Activated T-cell treated with anti-CD3 and anti-CD28 coated beads, Interleukin-2, amount 50 U/mL, for 72 hours (primary cell): ENCODE data around the gene TBC1D24. TPM values are rescaled to one million over a fixed set of nuclear protein-coding genes. Genes with fewer than 3 reads are reported as not detected.

Experiments used
- ATAC-seq, 2 donors: fragments of 150-1000 bp; cut with Tn5 transposase; replicated peaks in 1 of 2; 2 replicates each; pipeline ENCODE4 v1.10.0; 2021; ENCODE audit warnings: moderate library complexity in 2 of 2, mild to moderate bottlenecking in 1 of 2
- DNase-seq, 2 donors: peaks; one replicate each; pipeline ENCODE4 v3.0.0; 2021 to 2022; ENCODE audit warnings: mixed read lengths in 1 of 2
- H3K27ac Mint-ChIP-seq: one replicate; pipeline ENCODE4 v1.8.0; 2022; ENCODE audit warnings: mild to moderate bottlenecking, moderate library complexity, mixed read lengths
- H3K27me3 Mint-ChIP-seq: one replicate; pipeline ENCODE4 v1.8.0; 2022; ENCODE audit warnings: low read depth, mixed read lengths
- H3K36me3 Mint-ChIP-seq, 2 donors: one replicate each; pipeline ENCODE4 v1.8.0; 2022; ENCODE audit warnings: mixed read lengths in 2 of 2, mild to moderate bottlenecking in 1 of 2; ENCODE audit not compliant: insufficient read depth in 2 of 2
- H3K4me1 Mint-ChIP-seq: one replicate; pipeline ENCODE4 v1.8.0; 2022; ENCODE audit warnings: low read depth, mixed read lengths
- H3K4me3 Mint-ChIP-seq, 2 donors: one replicate each; pipeline ENCODE4 v1.8.0; 2022; ENCODE audit warnings: mild to moderate bottlenecking in 2 of 2, mixed read lengths in 2 of 2, moderate library complexity in 2 of 2
- H3K9me3 Mint-ChIP-seq, 2 donors: one replicate each; pipeline ENCODE4 v1.8.0; 2022; ENCODE audit warnings: mixed read lengths in 2 of 2
- total RNA-seq, 2 donors: library from RNA; stranded (reverse); gene quantifications; one replicate each; pipeline ENCODE4 v1.2.3, GENCODE V29; 2022

TBC1D24 gene
- total RNA-seq, 2 donors from 2014 or later = 13.6 to 20.4 TPM

DNA sequence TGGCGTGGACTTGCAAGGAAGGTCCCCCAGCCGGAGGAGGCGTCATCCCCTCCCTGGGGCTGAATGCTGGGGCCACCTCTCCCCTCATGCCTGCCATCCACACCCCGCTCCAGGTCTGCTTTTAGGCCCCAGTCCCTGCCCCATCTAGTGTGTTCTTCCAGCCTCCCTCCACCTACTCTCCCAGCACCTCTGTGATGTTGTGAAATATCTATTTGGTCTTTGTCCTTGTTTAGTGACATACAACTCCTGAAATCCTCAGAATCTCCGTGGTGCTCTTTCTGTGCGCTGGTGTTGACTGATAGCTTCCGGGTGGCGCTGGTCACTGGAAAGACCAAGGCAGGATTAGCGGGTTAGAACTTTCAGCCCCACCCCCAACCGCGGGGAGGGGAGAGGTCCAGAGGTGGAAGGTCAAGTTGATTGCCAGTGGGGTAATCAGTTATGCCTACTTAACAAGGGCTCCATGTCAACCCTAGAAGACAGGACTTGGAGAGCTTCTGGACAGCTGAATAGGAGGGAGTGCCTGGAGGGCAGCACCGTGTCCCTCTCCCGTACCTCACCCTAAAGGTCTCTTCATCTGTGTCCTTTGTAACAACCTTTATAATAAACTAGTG is 10.1 kb downstream of the TBC1D24 start:
- Mint-ChIP-seq H3K4me3 (no peak overlapping the region), H3K9me3 (no peaks in the 10 kb centered on the region), H3K27me3 (no peaks in the 10 kb centered on the region), H3K4me1 (peaks cover 21% of the 10 kb centered on the region), H3K27ac (no peak overlapping the region), H3K36me3 (no peaks in the 10 kb centered on the region)
- ATAC-seq = no peak
- no peak for DNase-seq

DNA sequence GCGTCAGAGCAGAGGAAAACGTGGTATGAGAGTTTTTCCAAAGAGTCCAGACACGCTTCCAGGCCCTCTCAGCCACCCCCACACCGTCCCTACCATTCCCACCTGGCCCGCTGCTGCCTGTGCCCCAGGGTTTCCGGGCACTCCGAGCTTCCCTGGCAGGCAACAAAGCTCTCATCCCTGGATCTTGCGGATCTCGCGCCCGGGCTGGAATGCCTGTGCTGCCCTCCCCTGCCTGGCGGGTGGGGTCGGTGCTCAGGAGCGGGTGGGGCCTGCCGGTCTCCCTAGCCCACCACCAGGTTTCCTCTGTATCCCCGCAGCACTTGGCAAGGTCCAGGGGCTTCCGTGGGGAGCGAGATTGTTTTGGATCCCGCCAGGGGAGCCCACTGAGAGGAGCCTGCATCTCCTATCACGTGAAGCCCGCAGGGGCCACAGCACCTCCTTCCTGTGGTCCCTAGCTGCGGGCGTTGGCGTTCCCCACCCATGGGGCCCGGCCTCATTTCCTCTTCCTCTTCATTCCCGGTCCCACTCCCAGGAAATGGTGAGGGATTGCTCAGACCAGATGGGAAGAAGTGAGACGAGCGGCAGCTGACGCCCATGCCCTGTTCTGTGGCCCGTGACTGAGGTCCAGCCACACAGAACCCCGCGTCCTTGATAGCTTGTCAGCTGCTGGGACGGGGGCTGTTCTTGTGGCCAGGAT is 11.0 kb downstream of the TBC1D24 start:
- Mint-ChIP-seq H3K9me3 (no peaks in the 10 kb centered on the region), H3K27ac (no peak overlapping the region), H3K4me1 (peaks cover 21% of the 10 kb centered on the region), H3K27me3 (no peaks in the 10 kb centered on the region), H3K36me3 (no peaks in the 10 kb centered on the region), H3K4me3 (no peak overlapping the region)
- DNase-seq (no peak), ATAC-seq (no peak)

DNA sequence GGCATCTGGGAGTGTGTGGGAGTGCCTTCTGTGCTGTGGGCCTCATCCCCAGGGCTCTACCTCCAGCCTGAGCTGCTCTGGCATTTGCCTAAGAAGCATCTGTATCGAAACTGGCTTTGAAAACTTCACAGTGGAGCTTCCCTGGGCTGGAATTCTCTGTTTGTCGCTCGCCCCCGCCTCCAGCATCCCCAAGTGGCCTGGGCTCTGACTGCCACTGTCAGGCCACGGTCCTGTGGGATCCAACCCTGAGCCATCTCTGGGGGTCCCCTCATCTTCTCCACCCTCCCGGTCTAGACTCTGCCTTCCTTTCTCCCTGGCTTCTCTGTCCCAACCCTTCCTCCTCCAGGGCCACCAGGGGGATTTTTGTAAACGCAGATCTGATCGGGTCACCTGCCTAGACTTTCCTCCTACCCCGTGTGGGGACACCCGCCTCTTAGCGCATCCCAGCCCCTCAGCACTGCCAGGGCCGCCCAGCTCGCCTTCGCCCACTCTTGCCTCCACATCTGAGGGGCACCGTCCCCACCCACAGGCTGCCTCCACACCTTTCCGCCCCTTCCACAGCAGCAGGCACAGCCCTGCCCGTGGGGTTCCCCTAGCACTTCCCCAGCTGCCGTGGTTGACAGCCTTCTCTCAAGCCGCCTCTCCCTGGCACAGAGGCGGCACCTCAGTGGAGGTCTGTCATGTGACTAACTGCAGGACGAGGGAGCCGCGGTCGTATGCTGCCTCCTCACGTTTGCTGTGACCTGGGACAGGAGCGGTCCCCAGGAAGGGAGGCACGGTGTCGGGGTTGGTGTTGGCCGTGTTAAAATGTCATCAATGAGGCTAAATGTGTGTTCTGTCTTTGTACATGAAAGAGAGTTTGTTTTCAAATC is 12.0 kb downstream of the TBC1D24 start:
- H3K9me3 Mint-ChIP-seq = no peaks in the 10 kb centered on the region
- H3K4me3 Mint-ChIP-seq = peak overlapping the region; percentile 56 to 67
- peaks cover 21% of the 10 kb centered on the region for H3K4me1 Mint-ChIP-seq
- H3K27ac Mint-ChIP-seq = peak overlapping the region; percentile 58
- peak; percentile 98 for ATAC-seq
- H3K36me3 Mint-ChIP-seq = no peaks in the 10 kb centered on the region
- no peaks in the 10 kb centered on the region for H3K27me3 Mint-ChIP-seq
- peak; percentile 81 to 84 for DNase-seq

DNA sequence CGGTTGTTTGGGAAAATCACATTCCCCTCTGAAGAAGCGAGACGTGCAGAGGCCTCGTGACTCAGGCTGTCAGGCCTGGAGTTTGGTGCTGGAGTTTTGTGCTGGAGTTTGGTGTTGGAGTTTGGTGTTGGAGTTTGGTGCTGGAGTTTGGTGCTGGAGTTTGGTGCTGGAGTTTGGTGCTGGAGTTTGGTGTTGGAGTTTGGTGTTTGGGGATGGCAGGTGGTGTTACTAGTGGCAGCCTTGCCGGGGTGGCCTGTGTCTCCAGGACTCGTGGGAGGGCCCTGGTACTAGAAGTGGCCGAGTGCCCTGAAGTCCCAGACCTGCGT is 12.6 kb downstream of the TBC1D24 start:
- H3K36me3 Mint-ChIP-seq = no peaks in the 10 kb centered on the region
- peak overlapping the region; percentile 58 for H3K27ac Mint-ChIP-seq
- H3K4me1 Mint-ChIP-seq = peaks cover 21% of the 10 kb centered on the region
- H3K9me3 Mint-ChIP-seq = no peaks in the 10 kb centered on the region
- peak overlapping the region; percentile 56 to 67 for H3K4me3 Mint-ChIP-seq
- no peak for ATAC-seq
- no peaks in the 10 kb centered on the region for H3K27me3 Mint-ChIP-seq
- no peak for DNase-seq

DNA sequence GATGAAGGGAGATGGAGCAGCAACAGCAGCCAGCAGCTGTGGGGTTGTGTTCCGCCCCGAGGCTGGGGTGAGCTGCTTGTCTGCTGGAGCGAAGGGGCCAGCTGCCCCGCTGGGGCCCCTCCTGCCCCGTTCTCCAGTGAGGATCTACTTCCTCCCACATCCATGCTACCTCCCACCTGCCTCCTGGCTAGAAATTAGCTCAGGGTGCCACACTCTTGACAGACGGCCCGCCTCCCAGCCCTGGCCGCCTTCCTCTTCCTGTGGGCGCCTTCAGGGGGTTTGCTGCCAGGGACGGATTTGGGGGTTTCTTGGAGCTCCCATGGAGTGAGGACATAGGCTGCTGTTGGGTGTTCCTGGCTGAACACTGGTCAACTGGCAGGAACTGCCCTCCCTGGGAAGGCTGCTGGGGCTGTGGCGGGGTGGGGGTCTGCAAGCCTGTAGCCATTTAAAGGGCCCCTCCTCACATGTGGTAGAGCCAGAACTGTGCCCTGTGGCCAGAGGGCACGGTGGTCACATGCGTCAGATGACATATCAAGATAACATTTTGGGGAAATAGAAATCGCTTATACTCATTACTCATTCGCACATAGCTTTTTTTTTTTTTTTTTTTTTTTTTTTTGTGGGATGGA is 13.1 kb downstream of the TBC1D24 start:
- ATAC-seq = no peak
- H3K9me3 Mint-ChIP-seq = no peaks in the 10 kb centered on the region
- no peaks in the 10 kb centered on the region for H3K36me3 Mint-ChIP-seq
- no peaks in the 10 kb centered on the region for H3K27me3 Mint-ChIP-seq
- peaks cover 21% of the 10 kb centered on the region for H3K4me1 Mint-ChIP-seq
- no peak for DNase-seq
- H3K4me3 Mint-ChIP-seq = no peak overlapping the region
- H3K27ac Mint-ChIP-seq = no peak overlapping the region

DNA sequence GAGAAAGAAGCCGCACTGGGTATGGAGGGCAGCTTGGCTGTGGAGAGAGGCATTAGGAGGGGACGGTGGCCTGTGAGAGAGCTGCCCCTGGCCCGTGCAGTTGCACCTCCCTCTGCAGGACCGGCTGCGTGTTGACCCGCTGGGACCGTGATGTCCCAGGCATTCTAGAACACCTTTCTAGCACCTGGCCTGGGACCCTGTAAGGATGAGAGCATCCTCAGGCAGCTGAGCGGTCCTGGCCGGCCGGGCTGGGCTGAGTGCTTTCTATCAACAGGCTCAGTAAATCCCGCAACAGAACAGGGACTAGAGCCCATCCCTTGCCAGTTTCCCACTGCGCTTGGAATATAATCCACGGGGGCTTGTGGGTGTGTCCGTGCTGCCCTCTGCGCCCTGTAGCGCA is 14.7 kb downstream of the TBC1D24 start:
- H3K4me3 Mint-ChIP-seq = no peak overlapping the region
- no peaks in the 10 kb centered on the region for H3K27me3 Mint-ChIP-seq
- no peak overlapping the region for H3K27ac Mint-ChIP-seq
- H3K4me1 Mint-ChIP-seq = peaks cover 21% of the 10 kb centered on the region
- no peaks in the 10 kb centered on the region for H3K9me3 Mint-ChIP-seq
- DNase-seq = no peak
- no peaks in the 10 kb centered on the region for H3K36me3 Mint-ChIP-seq
- ATAC-seq = no peak

DNA sequence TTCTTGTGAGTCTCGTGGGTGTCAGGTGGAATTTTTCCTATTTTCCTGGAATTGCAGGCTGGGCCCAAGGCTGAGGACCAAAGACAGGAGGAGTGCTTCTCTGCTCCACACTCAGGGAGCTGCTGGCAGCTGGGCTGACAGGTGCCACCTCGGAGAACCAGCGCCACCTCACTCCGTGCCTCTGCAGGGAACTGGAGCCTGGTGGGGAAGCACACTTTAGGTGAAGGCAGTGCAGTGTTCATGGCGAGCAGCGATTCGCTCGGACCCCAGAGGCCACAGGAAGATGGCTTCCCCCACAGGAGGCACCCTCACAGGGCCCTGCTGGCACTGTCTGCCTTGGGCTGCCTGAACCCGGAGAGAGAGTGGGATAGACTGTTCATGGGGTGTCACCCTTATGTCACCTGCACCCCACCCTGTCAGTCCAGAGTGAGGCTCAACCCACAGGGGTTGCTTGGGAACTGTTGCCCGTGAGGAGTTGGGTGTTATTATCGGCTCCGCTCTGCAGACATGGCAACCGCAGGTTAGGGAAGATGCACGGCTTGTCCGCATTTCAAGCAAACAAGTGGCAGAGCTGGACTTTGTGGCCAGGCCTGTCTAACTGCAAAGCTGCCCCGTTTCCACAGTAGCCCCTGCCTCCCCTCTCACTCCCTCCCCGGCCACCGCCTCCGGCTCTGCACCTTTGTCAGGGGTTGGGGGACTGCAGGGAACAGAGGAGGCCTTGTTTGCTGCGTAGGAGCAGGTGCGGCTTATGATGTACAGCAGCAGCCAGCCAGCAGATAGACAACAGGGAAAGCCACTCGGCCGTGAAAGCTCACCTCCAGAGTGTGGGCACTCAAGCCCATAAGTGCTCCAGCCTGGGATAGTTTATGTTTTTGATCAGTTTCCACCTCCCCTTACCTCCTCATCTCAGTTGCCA is 15.5 kb downstream of the TBC1D24 start:
- ATAC-seq (no peak), DNase-seq (no peak)
- no peaks in the 10 kb centered on the region for H3K27me3 Mint-ChIP-seq
- H3K27ac Mint-ChIP-seq = no peak overlapping the region
- H3K9me3 Mint-ChIP-seq = no peaks in the 10 kb centered on the region
- no peaks in the 10 kb centered on the region for H3K36me3 Mint-ChIP-seq
- no peak overlapping the region for H3K4me3 Mint-ChIP-seq
- peaks cover 21% of the 10 kb centered on the region for H3K4me1 Mint-ChIP-seq

DNA sequence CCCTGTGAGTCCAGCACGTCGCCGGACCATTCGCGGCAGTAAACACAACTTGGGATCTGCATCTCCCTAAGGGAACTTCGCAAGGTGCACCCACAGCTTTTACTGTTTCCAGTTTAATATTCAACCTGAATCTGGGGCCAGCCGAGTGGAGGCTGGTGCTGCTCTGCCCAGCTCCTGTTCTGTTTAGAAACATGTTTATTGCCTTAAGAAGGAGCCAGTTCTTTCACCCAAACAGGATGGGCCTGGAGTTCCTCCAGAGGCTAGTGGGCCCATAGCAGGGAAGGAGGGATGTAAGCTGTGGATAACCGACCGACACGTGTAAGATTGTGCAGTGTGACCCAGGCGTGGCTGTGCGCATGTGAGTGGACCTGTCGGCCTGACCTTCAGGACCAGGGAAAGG is 17.4 kb downstream of the TBC1D24 start:
- H3K4me1 Mint-ChIP-seq = peaks cover 10% of the 10 kb centered on the region
- no peaks in the 10 kb centered on the region for H3K9me3 Mint-ChIP-seq
- no peaks in the 10 kb centered on the region for H3K36me3 Mint-ChIP-seq
- DNase-seq (no peak), ATAC-seq (no peak)
- H3K27me3 Mint-ChIP-seq = no peaks in the 10 kb centered on the region
- H3K4me3 Mint-ChIP-seq = no peak overlapping the region
- no peak overlapping the region for H3K27ac Mint-ChIP-seq

DNA sequence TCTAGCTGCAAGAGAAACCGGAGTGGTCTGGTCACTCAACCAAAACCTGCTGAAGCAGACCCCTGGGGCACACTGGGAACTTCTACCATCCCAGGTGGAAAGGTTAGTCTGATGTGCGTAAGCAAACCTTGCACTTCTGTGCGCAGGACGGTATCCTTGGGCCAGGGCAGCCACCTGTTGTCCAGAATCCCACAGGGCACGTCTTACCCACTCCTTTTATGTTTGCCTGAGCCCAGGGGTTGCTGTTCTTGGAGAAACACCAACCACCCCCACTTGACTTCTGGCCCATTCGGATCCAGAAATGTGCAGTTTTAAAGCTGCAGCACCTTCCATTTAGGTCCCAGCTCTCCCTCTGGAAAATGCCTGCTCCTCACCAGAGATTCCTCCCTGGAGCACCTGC is 18.7 kb downstream of the TBC1D24 start:
- no peak overlapping the region for H3K4me3 Mint-ChIP-seq
- no peaks in the 10 kb centered on the region for H3K4me1 Mint-ChIP-seq
- DNase-seq = no peak
- H3K36me3 Mint-ChIP-seq = no peaks in the 10 kb centered on the region
- H3K27me3 Mint-ChIP-seq = no peaks in the 10 kb centered on the region
- no peak for ATAC-seq
- H3K27ac Mint-ChIP-seq = no peak overlapping the region
- H3K9me3 Mint-ChIP-seq = no peaks in the 10 kb centered on the region

DNA sequence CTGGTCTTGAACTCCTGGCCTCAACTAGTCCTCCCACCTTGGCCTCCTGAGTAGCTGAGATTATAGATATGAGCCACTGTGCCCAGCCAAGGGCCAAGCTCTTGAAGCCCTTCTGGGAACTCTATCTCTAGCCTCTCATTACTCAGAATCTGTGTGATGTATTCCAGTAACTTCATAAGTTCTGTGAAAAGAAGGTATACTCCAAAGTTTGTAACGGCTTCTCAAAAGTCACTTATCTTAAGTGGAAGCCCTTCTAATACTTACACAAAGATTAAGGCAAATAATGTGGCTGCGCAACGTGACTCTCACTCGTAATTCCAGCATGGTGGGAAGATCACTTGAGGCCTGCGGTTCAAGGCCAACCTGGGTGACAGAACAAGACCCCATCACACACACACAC is 19.7 kb downstream of the TBC1D24 start:
- DNase-seq = no peak
- Mint-ChIP-seq H3K9me3 (no peaks in the 10 kb centered on the region), H3K27ac (no peak overlapping the region), H3K36me3 (no peaks in the 10 kb centered on the region), H3K27me3 (no peaks in the 10 kb centered on the region), H3K4me1 (no peaks in the 10 kb centered on the region), H3K4me3 (no peak overlapping the region)
- no peak for ATAC-seq

DNA sequence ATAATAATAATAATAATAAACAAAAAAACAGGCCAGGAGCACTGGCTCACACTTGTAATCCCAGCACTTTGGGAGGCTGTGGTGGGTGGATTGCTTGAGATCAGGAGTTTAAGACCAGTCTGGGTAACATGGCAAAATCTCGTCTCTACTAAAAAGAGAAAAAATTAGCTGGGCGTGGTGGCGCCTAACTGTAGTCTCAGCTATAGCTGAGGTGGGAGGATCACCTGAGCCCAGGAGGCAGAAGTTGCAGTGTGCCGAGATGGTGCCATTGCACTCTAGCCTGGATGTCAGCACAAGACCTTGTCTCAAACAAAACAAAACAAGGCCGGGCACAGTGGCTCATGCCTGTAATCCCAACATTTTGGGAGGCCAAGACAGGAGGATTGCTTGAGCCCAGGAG is 20.1 kb downstream of the TBC1D24 start:
- H3K27ac Mint-ChIP-seq = no peak overlapping the region
- H3K27me3 Mint-ChIP-seq = no peaks in the 10 kb centered on the region
- H3K36me3 Mint-ChIP-seq = no peaks in the 10 kb centered on the region
- no peak overlapping the region for H3K4me3 Mint-ChIP-seq
- DNase-seq = no peak
- no peaks in the 10 kb centered on the region for H3K9me3 Mint-ChIP-seq
- ATAC-seq = no peak
- H3K4me1 Mint-ChIP-seq = no peaks in the 10 kb centered on the region

DNA sequence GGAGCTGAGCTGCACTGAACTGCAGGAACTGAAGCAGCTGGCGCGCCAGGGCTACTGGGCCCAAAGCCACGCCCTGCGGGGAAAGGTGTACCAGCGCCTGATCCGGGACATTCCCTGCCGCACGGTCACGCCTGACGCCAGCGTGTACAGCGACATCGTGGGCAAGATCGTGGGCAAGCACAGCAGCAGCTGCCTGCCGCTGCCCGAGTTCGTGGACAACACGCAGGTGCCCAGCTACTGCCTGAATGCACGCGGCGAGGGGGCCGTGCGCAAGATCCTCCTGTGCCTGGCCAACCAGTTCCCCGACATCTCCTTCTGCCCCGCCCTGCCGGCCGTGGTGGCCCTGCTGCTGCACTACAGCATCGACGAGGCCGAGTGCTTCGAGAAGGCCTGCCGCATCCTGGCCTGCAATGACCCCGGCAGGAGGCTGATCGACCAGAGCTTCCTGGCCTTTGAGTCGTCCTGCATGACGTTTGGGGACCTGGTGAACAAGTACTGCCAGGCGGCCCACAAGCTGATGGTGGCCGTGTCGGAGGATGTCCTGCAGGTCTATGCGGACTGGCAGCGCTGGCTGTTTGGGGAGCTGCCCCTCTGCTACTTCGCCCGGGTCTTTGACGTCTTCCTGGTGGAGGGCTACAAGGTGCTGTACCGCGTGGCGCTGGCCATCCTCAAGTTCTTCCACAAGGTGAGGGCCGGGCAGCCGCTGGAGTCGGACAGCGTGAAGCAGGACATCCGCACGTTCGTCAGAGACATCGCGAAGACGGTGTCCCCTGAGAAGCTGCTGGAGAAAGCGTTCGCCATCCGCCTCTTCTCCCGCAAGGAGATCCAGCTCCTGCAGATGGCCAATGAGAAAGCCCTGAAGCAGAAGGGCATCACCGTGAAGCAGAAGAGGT is 21.5 kb downstream of the TBC1D24 start:
- DNase-seq (no peak), ATAC-seq (no peak)
- Mint-ChIP-seq H3K27me3 (no peaks in the 10 kb centered on the region), H3K4me3 (no peak overlapping the region), H3K27ac (no peak overlapping the region), H3K36me3 (no peaks in the 10 kb centered on the region), H3K9me3 (no peaks in the 10 kb centered on the region), H3K4me1 (no peaks in the 10 kb centered on the region)
